ENCODE measurements around the gene LMF2.

DNA sequence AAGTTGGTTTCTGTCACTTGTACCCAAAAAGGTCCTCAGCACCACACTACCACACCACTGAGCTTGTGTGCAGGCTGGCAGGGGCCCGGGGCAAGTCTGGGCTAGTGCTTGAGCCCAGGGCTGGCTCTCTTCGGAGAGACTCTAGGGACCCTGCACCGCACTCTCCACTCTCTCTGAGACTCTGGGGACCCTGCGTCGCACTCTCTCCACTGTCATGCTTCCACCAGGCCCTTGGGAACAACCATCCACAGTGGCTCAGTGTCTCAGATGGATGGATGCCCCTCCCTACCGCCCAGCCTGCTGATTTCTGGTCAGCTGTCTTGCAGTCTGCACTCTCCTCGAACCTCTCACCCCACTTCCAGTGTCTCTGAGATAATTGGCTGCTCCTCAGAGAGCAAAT, 30.6 kb downstream of the LMF2 start:
- no peak for TF ChIP-seq MYC (IDR thresholded peaks at IDR 0.05; ENCODE audit: low read depth, low read length)
- TF ChIP-seq, protein P1, sequence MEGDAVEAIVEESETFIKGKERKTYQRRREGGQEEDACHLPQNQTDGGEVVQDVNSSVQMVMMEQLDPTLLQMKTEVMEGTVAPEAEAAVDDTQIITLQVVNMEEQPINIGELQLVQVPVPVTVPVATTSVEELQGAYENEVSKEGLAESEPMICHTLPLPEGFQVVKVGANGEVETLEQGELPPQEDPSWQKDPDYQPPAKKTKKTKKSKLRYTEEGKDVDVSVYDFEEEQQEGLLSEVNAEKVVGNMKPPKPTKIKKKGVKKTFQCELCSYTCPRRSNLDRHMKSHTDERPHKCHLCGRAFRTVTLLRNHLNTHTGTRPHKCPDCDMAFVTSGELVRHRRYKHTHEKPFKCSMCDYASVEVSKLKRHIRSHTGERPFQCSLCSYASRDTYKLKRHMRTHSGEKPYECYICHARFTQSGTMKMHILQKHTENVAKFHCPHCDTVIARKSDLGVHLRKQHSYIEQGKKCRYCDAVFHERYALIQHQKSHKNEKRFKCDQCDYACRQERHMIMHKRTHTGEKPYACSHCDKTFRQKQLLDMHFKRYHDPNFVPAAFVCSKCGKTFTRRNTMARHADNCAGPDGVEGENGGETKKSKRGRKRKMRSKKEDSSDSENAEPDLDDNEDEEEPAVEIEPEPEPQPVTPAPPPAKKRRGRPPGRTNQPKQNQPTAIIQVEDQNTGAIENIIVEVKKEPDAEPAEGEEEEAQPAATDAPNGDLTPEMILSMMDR (IDR thresholded peaks at IDR 0.05; ENCODE audit: low read depth, low read length) = no peak

Measured in NB4 (cell line).